Astrocyte (in vitro differentiated cells and primary cell): ENCODE results near the gene RAB11FIP5. TPM values are rescaled to one million over a fixed set of nuclear protein-coding genes. Genes with fewer than 3 reads are reported as not detected.

Experiments used
- DNase-seq: peaks from one replicate; pipeline ENCODE4 v3.0.0-alpha.2; 2010; ENCODE audit warnings: low read depth
- FAIRE-seq: peaks from 2 replicates; lab custom pipeline; 2011; peaks lifted over from hg19 to GRCh38; lab: Jason Lieb, UNC
- H2AFZ ChIP-seq: 2 replicates; pipeline ENCODE4 v1.6.0; 2012; ENCODE audit warnings: low read depth, low read length, inconsistent platforms
- H3K27ac ChIP-seq: 2 replicates; pipeline ENCODE4 v1.5.1; 2011; ENCODE audit warnings: low read depth, low read length, inconsistent platforms
- H3K27me3 ChIP-seq: 2 replicates; pipeline ENCODE4 v1.6.0; 2011; ENCODE audit warnings: low read length, inconsistent platforms; ENCODE audit not compliant: insufficient read depth
- H3K36me3 ChIP-seq: 2 replicates; pipeline ENCODE4 v1.5.1; 2011; ENCODE audit warnings: low read length, inconsistent platforms; ENCODE audit not compliant: insufficient read depth
- H3K4me1 ChIP-seq: 2 replicates; pipeline ENCODE4 v1.5.1; 2011; ENCODE audit warnings: low read length, inconsistent platforms; ENCODE audit not compliant: insufficient read depth
- H3K4me2 ChIP-seq: 2 replicates; pipeline ENCODE4 v1.6.0; 2012; ENCODE audit warnings: low read length, inconsistent platforms
- H3K4me3 ChIP-seq: 2 replicates; pipeline ENCODE4 v1.5.1; 2011; ENCODE audit warnings: low read depth, mild to moderate bottlenecking, low read length, inconsistent platforms; ENCODE audit not compliant: insufficient read depth
- H3K79me2 ChIP-seq: 2 replicates; pipeline ENCODE4 v1.6.0; 2012; ENCODE audit warnings: mild to moderate bottlenecking, low read length, inconsistent platforms; ENCODE audit not compliant: insufficient read depth
- H3K9ac ChIP-seq: 2 replicates; pipeline ENCODE4 v1.6.0; 2012; ENCODE audit warnings: mild to moderate bottlenecking, low read length, inconsistent platforms
- H3K9me3 ChIP-seq: 2 replicates; pipeline ENCODE4 v1.5.1; 2012; ENCODE audit warnings: low read depth, mild to moderate bottlenecking, low read length, inconsistent platforms; ENCODE audit not compliant: insufficient read depth
- H4K20me1 ChIP-seq: 2 replicates; pipeline ENCODE4 v1.6.0; 2012; ENCODE audit warnings: low read length, inconsistent platforms; ENCODE audit not compliant: insufficient read depth
- H3K27ac Mint-ChIP-seq: one replicate; pipeline ENCODE4 v1.8.0; 2021; ENCODE audit warnings: mild to moderate bottlenecking, mixed read lengths; ENCODE audit not compliant: unreplicated experiment
- H3K27me3 Mint-ChIP-seq: one replicate; pipeline ENCODE4 v1.8.0; 2021; ENCODE audit warnings: low read depth, mixed read lengths; ENCODE audit not compliant: unreplicated experiment
- H3K36me3 Mint-ChIP-seq: one replicate; pipeline ENCODE4 v1.8.0; 2021; ENCODE audit warnings: low read depth, mixed read lengths; ENCODE audit not compliant: unreplicated experiment
- H3K4me1 Mint-ChIP-seq: one replicate; pipeline ENCODE4 v1.8.0; 2021; ENCODE audit warnings: low read depth, mixed read lengths; ENCODE audit not compliant: unreplicated experiment
- H3K4me3 Mint-ChIP-seq: one replicate; pipeline ENCODE4 v1.8.0; 2021; ENCODE audit warnings: mild to moderate bottlenecking, moderate library complexity, mixed read lengths; ENCODE audit not compliant: unreplicated experiment
- H3K9me3 Mint-ChIP-seq: one replicate; pipeline ENCODE4 v1.8.0; 2021; ENCODE audit warnings: mild to moderate bottlenecking, mixed read lengths; ENCODE audit not compliant: unreplicated experiment
- EZH2 ChIP-seq: IDR thresholded peaks from 2 replicates; pipeline ENCODE4 v1.6.1; 2012; ENCODE audit warnings: mild to moderate bottlenecking, low read length, inconsistent platforms; ENCODE audit not compliant: insufficient read depth
- total RNA-seq: library from RNA; stranded (reverse); gene quantifications from 2 replicates; pipeline ENCODE4 v1.2.1, GENCODE V29; 2021
- TF ChIP-seq, protein P1 (sequence below): IDR thresholded peaks from 2 replicates; pipeline ENCODE4 v1.5.1; 2011; ENCODE audit warnings: low read depth, mild to moderate bottlenecking, inconsistent platforms, low read length, moderate library complexity; ENCODE audit not compliant: insufficient read depth

RAB11FIP5 gene
- total RNA-seq, 1 donor from 2014 or later, result 56.0 TPM

- Histone ChIP-seq H3K27me3 (no peaks in the 10 kb centered on the region), H3K9ac (no peak overlapping the region), H4K20me1 (peaks cover 100% of the 10 kb centered on the region), H3K27ac (no peak overlapping the region), H3K4me3 (no peak overlapping the region), H3K4me1 (peaks cover 9% of the 10 kb centered on the region), H3K9me3 (no peaks in the 10 kb centered on the region), H3K79me2 (peaks cover 78% of the 10 kb centered on the region), H3K36me3 (peaks cover 4% of the 10 kb centered on the region), H2AFZ (no peak overlapping the region), H3K4me2 (no peak overlapping the region)
- peaks cover 16% of the 10 kb centered on the region for H3K4me1 Mint-ChIP-seq
- peaks cover 34% of the 10 kb centered on the region for H3K36me3 Mint-ChIP-seq
- no peak overlapping the region for H3K27ac Mint-ChIP-seq
- H3K9me3 Mint-ChIP-seq, result peaks cover 6% of the 10 kb centered on the region
- TF ChIP-seq, protein P1, sequence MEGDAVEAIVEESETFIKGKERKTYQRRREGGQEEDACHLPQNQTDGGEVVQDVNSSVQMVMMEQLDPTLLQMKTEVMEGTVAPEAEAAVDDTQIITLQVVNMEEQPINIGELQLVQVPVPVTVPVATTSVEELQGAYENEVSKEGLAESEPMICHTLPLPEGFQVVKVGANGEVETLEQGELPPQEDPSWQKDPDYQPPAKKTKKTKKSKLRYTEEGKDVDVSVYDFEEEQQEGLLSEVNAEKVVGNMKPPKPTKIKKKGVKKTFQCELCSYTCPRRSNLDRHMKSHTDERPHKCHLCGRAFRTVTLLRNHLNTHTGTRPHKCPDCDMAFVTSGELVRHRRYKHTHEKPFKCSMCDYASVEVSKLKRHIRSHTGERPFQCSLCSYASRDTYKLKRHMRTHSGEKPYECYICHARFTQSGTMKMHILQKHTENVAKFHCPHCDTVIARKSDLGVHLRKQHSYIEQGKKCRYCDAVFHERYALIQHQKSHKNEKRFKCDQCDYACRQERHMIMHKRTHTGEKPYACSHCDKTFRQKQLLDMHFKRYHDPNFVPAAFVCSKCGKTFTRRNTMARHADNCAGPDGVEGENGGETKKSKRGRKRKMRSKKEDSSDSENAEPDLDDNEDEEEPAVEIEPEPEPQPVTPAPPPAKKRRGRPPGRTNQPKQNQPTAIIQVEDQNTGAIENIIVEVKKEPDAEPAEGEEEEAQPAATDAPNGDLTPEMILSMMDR, result no peak
- TF ChIP-seq EZH2, result no peak
- no peak overlapping the region for H3K4me3 Mint-ChIP-seq
- FAIRE-seq, result no peak
- no peaks in the 10 kb centered on the region for H3K27me3 Mint-ChIP-seq
- no peak for DNase-seq
These were observed 31.5 kb downstream of the RAB11FIP5 start for GRCh38 chr2:73081181-73081671.

DNA sequence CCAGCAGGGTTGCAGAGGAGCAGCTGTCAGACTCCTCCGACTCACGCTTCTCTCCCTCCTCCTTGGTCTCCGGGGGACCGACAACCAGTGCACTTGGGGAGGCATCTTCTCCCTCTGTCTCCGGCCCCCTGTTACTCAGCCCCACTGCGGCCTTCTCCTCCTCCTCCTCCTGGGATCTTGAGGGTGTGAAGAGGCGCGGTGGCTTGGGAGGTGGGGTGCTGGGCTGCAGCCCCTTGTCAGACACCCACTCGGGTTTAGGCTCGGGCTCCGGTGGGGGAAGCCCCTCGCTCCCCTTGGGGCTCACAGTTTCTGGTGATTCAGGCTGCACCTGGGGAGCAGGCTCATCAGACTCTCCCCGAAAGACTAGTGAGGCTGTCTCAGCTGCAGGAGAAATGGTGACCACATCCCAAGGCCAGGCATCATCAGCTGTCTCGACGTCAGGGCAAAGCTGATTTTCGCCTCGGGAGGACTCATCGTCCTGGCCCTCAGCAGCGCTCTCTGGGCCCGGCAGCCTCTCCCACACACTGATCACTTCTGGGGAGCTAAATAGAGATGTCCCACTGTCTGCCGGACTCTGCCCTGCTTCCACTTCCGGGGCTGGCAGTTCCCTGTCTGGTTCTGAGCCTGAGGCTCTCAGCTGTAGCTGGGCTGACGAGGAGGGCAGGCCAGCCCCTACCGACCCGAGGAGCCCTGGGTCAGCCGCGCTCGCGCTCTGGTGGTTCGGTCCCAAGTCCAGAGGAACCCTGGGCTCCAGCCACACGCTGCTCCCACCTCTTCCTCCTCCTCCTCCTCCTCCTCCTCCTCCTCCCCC lies 32.2 kb downstream of the RAB11FIP5 start:
- peaks cover 34% of the 10 kb centered on the region for H3K36me3 Mint-ChIP-seq
- H3K27ac Mint-ChIP-seq, result no peak overlapping the region
- Histone ChIP-seq H3K9ac (no peak overlapping the region), H3K79me2 (peaks cover 71% of the 10 kb centered on the region), H3K27ac (no peak overlapping the region), H3K27me3 (no peaks in the 10 kb centered on the region), H4K20me1 (peaks cover 98% of the 10 kb centered on the region), H3K9me3 (no peaks in the 10 kb centered on the region), H3K4me2 (no peak overlapping the region), H3K4me1 (peaks cover 4% of the 10 kb centered on the region), H2AFZ (no peak overlapping the region), H3K36me3 (peaks cover 4% of the 10 kb centered on the region), H3K4me3 (no peak overlapping the region)
- FAIRE-seq, result no peak
- no peak for DNase-seq
- TF ChIP-seq, protein P1, result no peak
- no peak for TF ChIP-seq EZH2
- H3K9me3 Mint-ChIP-seq, result peaks cover 6% of the 10 kb centered on the region
- peaks cover 9% of the 10 kb centered on the region for H3K4me1 Mint-ChIP-seq
- no peak overlapping the region for H3K4me3 Mint-ChIP-seq
- no peaks in the 10 kb centered on the region for H3K27me3 Mint-ChIP-seq

- Histone ChIP-seq H3K9me3 (no peaks in the 10 kb centered on the region), H3K27me3 (no peaks in the 10 kb centered on the region), H3K9ac (no peak overlapping the region), H3K4me2 (no peak overlapping the region), H3K27ac (no peak overlapping the region), H3K4me3 (no peak overlapping the region), H4K20me1 (peaks cover 93% of the 10 kb centered on the region), H3K36me3 (peaks cover 10% of the 10 kb centered on the region), H3K4me1 (no peaks in the 10 kb centered on the region), H3K79me2 (peaks cover 62% of the 10 kb centered on the region), H2AFZ (no peak overlapping the region)
- peaks cover 31% of the 10 kb centered on the region for H3K36me3 Mint-ChIP-seq
- peaks cover 6% of the 10 kb centered on the region for H3K9me3 Mint-ChIP-seq
- no peak overlapping the region for H3K4me3 Mint-ChIP-seq
- no peak overlapping the region for H3K27ac Mint-ChIP-seq
- TF ChIP-seq EZH2, result no peak
- TF ChIP-seq, protein P1, result no peak
- FAIRE-seq (no peak), DNase-seq (no peak)
- H3K27me3 Mint-ChIP-seq, result no peaks in the 10 kb centered on the region
- H3K4me1 Mint-ChIP-seq, result peaks cover under 1% of the 10 kb centered on the region
These were observed 33.1 kb downstream of the RAB11FIP5 start for GRCh38 chr2:73079636-73080035.
